GM23248 (cell line): Measurements from ENCODE around the gene ZNF746.

Source experiments
- EZH2 ChIP-seq: fragments of 200-600 bp; sonication (generic); IDR thresholded peaks from 2 replicates; pipeline ENCODE4 v1.6.1; 2018; ENCODE audit warnings: antibody characterized with exemption, mild to moderate bottlenecking; ENCODE audit not compliant: insufficient read depth, poor library complexity, severe bottlenecking
- EZH2phosphoT487 ChIP-seq: fragments of 200-600 bp; sonication (generic); IDR thresholded peaks from 2 replicates; pipeline ENCODE4 v1.6.1; 2018; ENCODE audit warnings: antibody characterized with exemption, moderate library complexity, mild to moderate bottlenecking, low read depth; ENCODE audit not compliant: insufficient read depth

DNA sequence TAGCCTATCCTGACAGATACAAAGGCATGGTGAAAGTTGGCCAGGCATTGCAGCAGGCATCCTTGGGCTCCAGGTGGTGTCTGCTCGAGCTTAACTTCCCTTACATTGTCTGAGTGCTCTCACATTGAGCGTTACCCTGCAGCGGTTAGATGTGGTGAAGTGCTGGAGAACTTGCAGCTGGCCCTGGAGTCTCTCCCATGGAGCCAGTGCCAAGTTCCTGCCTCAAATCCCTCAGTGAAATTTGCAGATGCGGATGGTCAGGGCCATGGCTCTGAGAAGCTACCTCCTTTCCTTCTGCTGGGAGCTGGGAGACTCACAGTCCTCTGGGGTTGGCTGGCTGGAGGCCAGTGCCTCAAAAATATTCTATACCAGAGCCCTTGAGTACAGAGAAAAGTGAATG lies 3.3 kb upstream of the ZNF746 start:
- no peak for TF ChIP-seq EZH2
- no peak for TF ChIP-seq EZH2phosphoT487
